Stomach (tissue), 4 donors: ENCODE data around the gene SHD.

Experiments used
- EP300 ChIP-seq: sonication (generic); formaldehyde crosslinking; IDR thresholded peaks from one replicate; pipeline ENCODE4 v1.6.1; 2017; ENCODE audit warnings: antibody characterized with exemption
- POLR2A ChIP-seq, 4 donors: fragments of 450-650 bp; IDR thresholded peaks; one replicate each; pipeline ENCODE4 v1.6.1; 2016; ENCODE audit warnings: antibody characterized with exemption in 4 of 4, control low read depth in 2 of 4, mild to moderate bottlenecking in 1 of 4, moderate library complexity in 1 of 4
- POLR2AphosphoS5 ChIP-seq, 3 donors: sonication (generic); formaldehyde crosslinking; IDR thresholded peaks; one replicate each; pipeline ENCODE4 v1.6.1; 2016; ENCODE audit warnings: antibody characterized with exemption in 3 of 3
- TF ChIP-seq, protein P1 (sequence below), 7 experiments: fragments of 450-650 bp in 4 of 7; fragments of 200-600 bp in 3 of 7; sonication (generic) in 3 of 7; IDR thresholded peaks; one replicate each; pipeline ENCODE4 v1.5.1; 2016 to 2019; ENCODE audit warnings: antibody characterized with exemption in 7 of 7, control low read depth in 2 of 7, mild to moderate bottlenecking in 1 of 7

DNA sequence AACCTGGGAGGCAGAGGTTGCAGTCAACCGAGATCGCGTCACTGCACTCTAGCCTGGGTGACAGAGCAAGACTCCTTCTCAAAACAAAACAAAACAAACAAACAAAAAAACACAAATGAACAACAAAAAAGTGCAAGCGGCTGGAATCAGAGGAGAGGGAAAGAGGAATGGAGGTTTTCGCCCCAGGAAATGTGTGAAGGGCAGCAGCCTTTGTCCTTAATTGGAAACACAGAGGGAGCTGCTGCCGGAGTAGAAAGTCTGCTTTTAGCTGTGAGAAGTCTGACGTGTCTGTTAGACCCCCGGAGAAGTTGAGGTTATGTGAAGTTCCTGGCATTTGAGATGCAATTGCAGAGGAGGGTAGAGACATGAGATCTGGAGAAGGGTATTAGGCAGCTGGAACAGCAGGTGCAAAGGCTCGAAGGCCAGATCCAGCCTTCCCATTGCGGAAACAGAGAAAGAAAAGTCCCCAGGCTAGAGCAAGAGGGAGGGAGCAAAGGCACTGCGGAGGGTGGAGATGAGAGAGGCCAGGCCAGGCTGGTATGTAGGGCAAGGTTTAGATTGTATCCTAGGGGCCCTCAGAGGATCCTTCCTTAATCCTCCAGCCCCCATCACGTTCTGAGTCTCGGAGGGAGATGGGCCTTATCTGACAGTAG, 22.6 kb downstream of the SHD start:
- TF ChIP-seq, protein P1, sequence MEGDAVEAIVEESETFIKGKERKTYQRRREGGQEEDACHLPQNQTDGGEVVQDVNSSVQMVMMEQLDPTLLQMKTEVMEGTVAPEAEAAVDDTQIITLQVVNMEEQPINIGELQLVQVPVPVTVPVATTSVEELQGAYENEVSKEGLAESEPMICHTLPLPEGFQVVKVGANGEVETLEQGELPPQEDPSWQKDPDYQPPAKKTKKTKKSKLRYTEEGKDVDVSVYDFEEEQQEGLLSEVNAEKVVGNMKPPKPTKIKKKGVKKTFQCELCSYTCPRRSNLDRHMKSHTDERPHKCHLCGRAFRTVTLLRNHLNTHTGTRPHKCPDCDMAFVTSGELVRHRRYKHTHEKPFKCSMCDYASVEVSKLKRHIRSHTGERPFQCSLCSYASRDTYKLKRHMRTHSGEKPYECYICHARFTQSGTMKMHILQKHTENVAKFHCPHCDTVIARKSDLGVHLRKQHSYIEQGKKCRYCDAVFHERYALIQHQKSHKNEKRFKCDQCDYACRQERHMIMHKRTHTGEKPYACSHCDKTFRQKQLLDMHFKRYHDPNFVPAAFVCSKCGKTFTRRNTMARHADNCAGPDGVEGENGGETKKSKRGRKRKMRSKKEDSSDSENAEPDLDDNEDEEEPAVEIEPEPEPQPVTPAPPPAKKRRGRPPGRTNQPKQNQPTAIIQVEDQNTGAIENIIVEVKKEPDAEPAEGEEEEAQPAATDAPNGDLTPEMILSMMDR (IDR thresholded peaks at IDR 0.05) = no peak
- TF ChIP-seq POLR2AphosphoS5 (IDR thresholded peaks at IDR 0.05) (no peak), POLR2A (IDR thresholded peaks at IDR 0.05) (no peak), EP300 (no peak)
